SK-N-SH treated with all-trans-retinoic acid at 6 μM for 48 hours (cell line): ENCODE results near the gene KBTBD3.

Source experiments
- ATAC-seq: fragments of 200-7000 bp; cut with Tn5 transposase; 3 replicates; pipeline ENCODE4 v1.9.1; 2020; ENCODE audit warnings: mild to moderate bottlenecking, moderate library complexity
- ARNTL ChIP-seq: fragments of 450-650 bp; formaldehyde crosslinking; IDR thresholded peaks from 2 replicates; pipeline ENCODE4 v1.5.0; 2020; ENCODE audit warnings: low read depth, mild to moderate bottlenecking, moderate library complexity, borderline replicate concordance
- CSDC2 ChIP-seq: fragments of 250-450 bp; sonication (Bioruptor Pico); IDR thresholded peaks from 2 replicates; pipeline ENCODE4 v1.5.0; 2020; ENCODE audit warnings: mild to moderate bottlenecking, moderate library complexity
- CSRNP3 ChIP-seq: fragments of 250-450 bp; sonication (Bioruptor Pico); IDR thresholded peaks from 2 replicates; pipeline ENCODE4 v1.5.1; 2021; ENCODE audit warnings: mild to moderate bottlenecking, moderate library complexity
- ESRRG ChIP-seq: fragments of 250-450 bp; sonication (Bioruptor Pico); IDR thresholded peaks from 2 replicates; pipeline ENCODE4 v1.6.1; 2021; ENCODE audit warnings: mild to moderate bottlenecking
- GLIS3 ChIP-seq: fragments of 250-450 bp; sonication (Bioruptor Pico); IDR thresholded peaks from 2 replicates; pipeline ENCODE4 v1.5.0; 2020; ENCODE audit warnings: mild to moderate bottlenecking, moderate library complexity
- ISL1 ChIP-seq: fragments of 250-450 bp; sonication (Bioruptor Pico); IDR thresholded peaks from 2 replicates; pipeline ENCODE4 v2.1.2; 2022; ENCODE audit warnings: mild to moderate bottlenecking, moderate library complexity
- OSR1 ChIP-seq: fragments of 250-450 bp; sonication (Bioruptor Pico); IDR thresholded peaks from 2 replicates; pipeline ENCODE4 v1.8.0; 2022; ENCODE audit warnings: moderate library complexity, mild to moderate bottlenecking, inconsistent platforms
- PPARA ChIP-seq: fragments of 250-450 bp; sonication (Bioruptor Pico); IDR thresholded peaks from 2 replicates; pipeline ENCODE4 v1.5.0; 2020; ENCODE audit warnings: mild to moderate bottlenecking, borderline replicate concordance
- RARB ChIP-seq: fragments of 250-450 bp; sonication (Bioruptor Pico); IDR thresholded peaks from 2 replicates; pipeline ENCODE4 v1.8.0; 2021; ENCODE audit warnings: mild to moderate bottlenecking, moderate library complexity
- SNAI2 ChIP-seq: fragments of 250-450 bp; sonication (Bioruptor Pico); IDR thresholded peaks from 2 replicates; pipeline ENCODE4 v1.5.0; 2020; ENCODE audit warnings: mild to moderate bottlenecking, moderate library complexity
- TCF4 ChIP-seq: fragments of 250-450 bp; sonication (Bioruptor Pico); IDR thresholded peaks from 2 replicates; pipeline ENCODE4 v1.8.0; 2021; ENCODE audit warnings: mild to moderate bottlenecking, moderate library complexity, borderline replicate concordance
- TOX ChIP-seq: fragments of 250-450 bp; sonication (Bioruptor Pico); IDR thresholded peaks from 2 replicates; pipeline ENCODE4 v1.8.0; 2021; ENCODE audit warnings: mild to moderate bottlenecking, moderate library complexity, borderline replicate concordance
- TSHZ2 ChIP-seq: fragments of 250-450 bp; sonication (Bioruptor Pico); IDR thresholded peaks from 2 replicates; pipeline ENCODE4 v1.5.0; 2020; ENCODE audit warnings: mild to moderate bottlenecking, moderate library complexity
- ZC3H10 ChIP-seq: fragments of 250-450 bp; sonication (Bioruptor Pico); IDR thresholded peaks from 2 replicates; pipeline ENCODE4 v1.5.1; 2021; ENCODE audit warnings: mild to moderate bottlenecking, moderate library complexity
- ZFP3 ChIP-seq: fragments of 250-450 bp; sonication (Bioruptor Pico); IDR thresholded peaks from 2 replicates; pipeline ENCODE4 v1.5.0; 2020; ENCODE audit warnings: mild to moderate bottlenecking, moderate library complexity
- ZFP30 ChIP-seq: fragments of 450-650 bp; formaldehyde crosslinking; IDR thresholded peaks from 2 replicates; pipeline ENCODE4 v1.5.0; 2022; ENCODE audit warnings: mild to moderate bottlenecking, moderate library complexity
- ZNF565 ChIP-seq: fragments of 450-650 bp; formaldehyde crosslinking; conservative IDR thresholded peaks from 2 replicates; pipeline ENCODE4 v1.5.0; 2020; ENCODE audit warnings: low read depth, mild to moderate bottlenecking, moderate library complexity
- ZNF70 ChIP-seq: fragments of 450-650 bp; formaldehyde crosslinking; IDR thresholded peaks from 2 replicates; pipeline ENCODE4 v1.5.0; 2020; ENCODE audit warnings: mild to moderate bottlenecking, moderate library complexity
- ZNF8 ChIP-seq: fragments of 450-650 bp; formaldehyde crosslinking; IDR thresholded peaks from 2 replicates; pipeline ENCODE4 v1.5.0; 2020; ENCODE audit warnings: mild to moderate bottlenecking, moderate library complexity
- TF ChIP-seq, protein P1 (sequence below): fragments of 250-450 bp; sonication (Bioruptor Pico); IDR thresholded peaks from 2 replicates; pipeline ENCODE4 v1.8.0; 2021; ENCODE audit warnings: low read depth, mild to moderate bottlenecking, moderate library complexity, borderline replicate concordance
- TF ChIP-seq, protein P2 (sequence below): fragments of 250-450 bp; sonication (Bioruptor Pico); IDR thresholded peaks from 2 replicates; pipeline ENCODE4 v1.8.0; 2020; ENCODE audit warnings: mild to moderate bottlenecking, moderate library complexity, borderline replicate concordance

KBTBD3 gene

GRCh38 chr11:106086135-106086534, 9.0 kb upstream of the KBTBD3 start (continued):
- TF ChIP-seq ARNTL (CRISPR knock-in tag) (no peak), TCF4 (no peak), OSR1 (no peak), ZFP3 (CRISPR knock-in tag) (no peak), PPARA (CRISPR knock-in tag) (no peak), ZNF565 (CRISPR knock-in tag) (no peak), TOX (CRISPR knock-in tag) (no peak), ZC3H10 (CRISPR knock-in tag) (no peak), ZNF70 (CRISPR knock-in tag) (no peak)
- TF ChIP-seq, protein P1, sequence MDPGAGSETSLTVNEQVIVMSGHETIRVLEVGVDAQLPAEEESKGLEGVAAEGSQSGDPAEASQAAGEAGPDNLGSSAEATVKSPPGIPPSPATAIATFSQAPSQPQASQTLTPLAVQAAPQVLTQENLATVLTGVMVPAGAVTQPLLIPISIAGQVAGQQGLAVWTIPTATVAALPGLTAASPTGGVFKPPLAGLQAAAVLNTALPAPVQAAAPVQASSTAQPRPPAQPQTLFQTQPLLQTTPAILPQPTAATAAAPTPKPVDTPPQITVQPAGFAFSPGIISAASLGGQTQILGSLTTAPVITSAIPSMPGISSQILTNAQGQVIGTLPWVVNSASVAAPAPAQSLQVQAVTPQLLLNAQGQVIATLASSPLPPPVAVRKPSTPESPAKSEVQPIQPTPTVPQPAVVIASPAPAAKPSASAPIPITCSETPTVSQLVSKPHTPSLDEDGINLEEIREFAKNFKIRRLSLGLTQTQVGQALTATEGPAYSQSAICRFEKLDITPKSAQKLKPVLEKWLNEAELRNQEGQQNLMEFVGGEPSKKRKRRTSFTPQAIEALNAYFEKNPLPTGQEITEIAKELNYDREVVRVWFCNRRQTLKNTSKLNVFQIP: no peak

GRCh38 chr11:106082096-106082495, 4.9 kb upstream of the KBTBD3 start:
- ATAC-seq: no peak
- TF ChIP-seq ZNF8 (CRISPR knock-in tag): no peak
- TF ChIP-seq ARNTL (CRISPR knock-in tag): no peak
- TF ChIP-seq, protein P1: no peak
- no peak for TF ChIP-seq ISL1 (CRISPR knock-in tag)
- TF ChIP-seq ZNF70 (CRISPR knock-in tag): no peak
- TF ChIP-seq CSRNP3 (CRISPR knock-in tag): no peak
- no peak for TF ChIP-seq ZNF565 (CRISPR knock-in tag)

GRCh38 chr11:106077609-106078455, 685 bp upstream of the KBTBD3 start, which contains the start of gene AASDHPPT:
TSS of gene AASDHPPT (plus strand) at chr11:106077662. CDS start at chr11:106077711, 49 bp downstream.
- no peak for TF ChIP-seq RARB (CRISPR knock-in tag)
- TF ChIP-seq ISL1 (CRISPR knock-in tag): no peak
- TF ChIP-seq, protein P1: no peak
- no peak for TF ChIP-seq CSDC2 (CRISPR knock-in tag)
- TF ChIP-seq, protein P2, sequence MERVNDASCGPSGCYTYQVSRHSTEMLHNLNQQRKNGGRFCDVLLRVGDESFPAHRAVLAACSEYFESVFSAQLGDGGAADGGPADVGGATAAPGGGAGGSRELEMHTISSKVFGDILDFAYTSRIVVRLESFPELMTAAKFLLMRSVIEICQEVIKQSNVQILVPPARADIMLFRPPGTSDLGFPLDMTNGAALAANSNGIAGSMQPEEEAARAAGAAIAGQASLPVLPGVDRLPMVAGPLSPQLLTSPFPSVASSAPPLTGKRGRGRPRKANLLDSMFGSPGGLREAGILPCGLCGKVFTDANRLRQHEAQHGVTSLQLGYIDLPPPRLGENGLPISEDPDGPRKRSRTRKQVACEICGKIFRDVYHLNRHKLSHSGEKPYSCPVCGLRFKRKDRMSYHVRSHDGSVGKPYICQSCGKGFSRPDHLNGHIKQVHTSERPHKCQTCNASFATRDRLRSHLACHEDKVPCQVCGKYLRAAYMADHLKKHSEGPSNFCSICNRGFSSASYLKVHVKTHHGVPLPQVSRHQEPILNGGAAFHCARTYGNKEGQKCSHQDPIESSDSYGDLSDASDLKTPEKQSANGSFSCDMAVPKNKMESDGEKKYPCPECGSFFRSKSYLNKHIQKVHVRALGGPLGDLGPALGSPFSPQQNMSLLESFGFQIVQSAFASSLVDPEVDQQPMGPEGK (CRISPR knock-in tag): no peak
- no peak for TF ChIP-seq GLIS3
- no peak for TF ChIP-seq ZFP30 (CRISPR knock-in tag)
- TF ChIP-seq ZFP3 (CRISPR knock-in tag): no peak
- TF ChIP-seq TSHZ2 (CRISPR knock-in tag): no peak
- no peak; the same call in 1 of the 2 replicates for TF ChIP-seq ZNF8 (CRISPR knock-in tag)
- no peak for TF ChIP-seq CSRNP3 (CRISPR knock-in tag)
- no peak for TF ChIP-seq SNAI2
- no peak for TF ChIP-seq ZNF565 (CRISPR knock-in tag)
- TF ChIP-seq TCF4: no peak
- TF ChIP-seq ESRRG (CRISPR knock-in tag): no peak
- TF ChIP-seq ZNF70 (CRISPR knock-in tag): no peak
- no peak for TF ChIP-seq TOX (CRISPR knock-in tag)
- no peak for TF ChIP-seq ARNTL (CRISPR knock-in tag)
- ATAC-seq: peak; percentile 41
